Esophagus squamous epithelium (tissue), 5 donors: ENCODE data around the gene MOV10L1. TPM values are rescaled to one million over a fixed set of nuclear protein-coding genes. Genes with fewer than 3 reads are reported as not detected.
A peak's percentile ranks its signal among the peaks of the same experiment; 100 is the strongest.

Experiments used
- DNase-seq: peaks from one replicate; lab custom pipeline; 2025; lab: John Stamatoyannopoulos, UW
- H3K27ac ChIP-seq, 4 donors: fragments of 200-600 bp; sonication (generic); one replicate each; pipeline ENCODE4 v1.5.1; 2016 to 2019; ENCODE audit warnings: mild to moderate bottlenecking in 1 of 4
- H3K27me3 ChIP-seq, 4 donors: fragments of 200-600 bp; sonication (generic); 1 replicate in 3 of 4; 2 replicates in 1 of 4; pipeline versions ENCODE4 v1.5.1 to v1.6.0; 2017 to 2021; ENCODE audit warnings: antibody characterized with exemption in 1 of 4
- H3K36me3 ChIP-seq, 3 donors: fragments of 200-600 bp; sonication (generic); one replicate each; pipeline ENCODE4 v1.5.1; 2016 to 2019
- H3K4me1 ChIP-seq, 3 donors: fragments of 200-600 bp; sonication (generic); one replicate each; pipeline ENCODE4 v1.5.1; 2017 to 2019
- H3K4me3 ChIP-seq, 4 donors: fragments of 200-600 bp; sonication (generic); 1 replicate in 3 of 4; 2 replicates in 1 of 4; pipeline ENCODE4 v1.5.1; 2016 to 2019; ENCODE audit warnings: mild to moderate bottlenecking in 2 of 4, moderate library complexity in 1 of 4
- H3K9me3 ChIP-seq, 3 donors: fragments of 200-600 bp; sonication (generic); one replicate each; pipeline ENCODE4 v1.5.1; 2016 to 2019
- POLR2A ChIP-seq, 4 donors: fragments of 450-650 bp; IDR thresholded peaks; one replicate each; pipeline ENCODE4 v1.6.1; 2017; ENCODE audit warnings: antibody characterized with exemption in 4 of 4, mild to moderate bottlenecking in 4 of 4, moderate library complexity in 3 of 4
- WGBS, 2 donors: methylation state at CpG; one replicate each; pipeline ENCODE4 v1.1.5; 2018; 5-methylcytosine and 5-hydroxymethylcytosine counted together
- intact Hi-C: fragments of 100-400 bp; cut with DNase I; formaldehyde crosslinking; loops from one replicate; pipeline ENCODE4 v1.15.0; 2022
- total RNA-seq, 4 donors: library from RNA; depleted of rRNA; stranded (reverse); fragments of >200 nt; gene quantifications; one replicate each; pipeline ENCODE4 v1.1.0, GENCODE V29; 2016
- TF ChIP-seq, protein P1 (sequence below), 6 experiments: fragments of 450-650 bp in 4 of 6; fragments of 200-600 bp in 2 of 6; sonication (generic) in 2 of 6; IDR thresholded peaks; one replicate each; pipeline ENCODE4 v1.5.1; 2016 to 2019; ENCODE audit warnings: antibody characterized with exemption in 6 of 6, mild to moderate bottlenecking in 4 of 6, moderate library complexity in 4 of 6
- donor health status: DM: yes; HTN: yes; CAD: no.

MOV10L1 gene
- total RNA-seq, 4 donors from 2014 or later = 0.06 to 0.57 (median 0.13) TPM; not detected in 1

- TF ChIP-seq POLR2A (IDR thresholded peaks at IDR 0.05) = no peak
- TF ChIP-seq, protein P1, sequence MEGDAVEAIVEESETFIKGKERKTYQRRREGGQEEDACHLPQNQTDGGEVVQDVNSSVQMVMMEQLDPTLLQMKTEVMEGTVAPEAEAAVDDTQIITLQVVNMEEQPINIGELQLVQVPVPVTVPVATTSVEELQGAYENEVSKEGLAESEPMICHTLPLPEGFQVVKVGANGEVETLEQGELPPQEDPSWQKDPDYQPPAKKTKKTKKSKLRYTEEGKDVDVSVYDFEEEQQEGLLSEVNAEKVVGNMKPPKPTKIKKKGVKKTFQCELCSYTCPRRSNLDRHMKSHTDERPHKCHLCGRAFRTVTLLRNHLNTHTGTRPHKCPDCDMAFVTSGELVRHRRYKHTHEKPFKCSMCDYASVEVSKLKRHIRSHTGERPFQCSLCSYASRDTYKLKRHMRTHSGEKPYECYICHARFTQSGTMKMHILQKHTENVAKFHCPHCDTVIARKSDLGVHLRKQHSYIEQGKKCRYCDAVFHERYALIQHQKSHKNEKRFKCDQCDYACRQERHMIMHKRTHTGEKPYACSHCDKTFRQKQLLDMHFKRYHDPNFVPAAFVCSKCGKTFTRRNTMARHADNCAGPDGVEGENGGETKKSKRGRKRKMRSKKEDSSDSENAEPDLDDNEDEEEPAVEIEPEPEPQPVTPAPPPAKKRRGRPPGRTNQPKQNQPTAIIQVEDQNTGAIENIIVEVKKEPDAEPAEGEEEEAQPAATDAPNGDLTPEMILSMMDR (IDR thresholded peaks at IDR 0.05) = no peak
- no peaks in the 10 kb centered on the region for H3K9me3 ChIP-seq
- peak overlapping the region; percentile 83 to 89 (median 86) for H3K27ac ChIP-seq
- no peak for DNase-seq
- H3K27me3 ChIP-seq = no peaks in the 10 kb centered on the region
- H3K4me3 ChIP-seq = peak overlapping the region; percentile 63 to 93 (median 78)
- intact Hi-C loops = no loop called here
- H3K4me1 ChIP-seq = peaks cover 65 to 94% (median 70%) of the 10 kb centered on the region in 3 donors
- peaks cover 0 to 9% (median 5%) of the 10 kb centered on the region in 3 donors for H3K36me3 ChIP-seq
- WGBS, 2 donors = 7% methylated on average over 5 of the region's 26 CpGs; no CpG with 5 or more reads in 1 of the 2 donors
Measured at GRCh38 chr22:50186761-50187523, 97.1 kb downstream of the MOV10L1 start.

DNA sequence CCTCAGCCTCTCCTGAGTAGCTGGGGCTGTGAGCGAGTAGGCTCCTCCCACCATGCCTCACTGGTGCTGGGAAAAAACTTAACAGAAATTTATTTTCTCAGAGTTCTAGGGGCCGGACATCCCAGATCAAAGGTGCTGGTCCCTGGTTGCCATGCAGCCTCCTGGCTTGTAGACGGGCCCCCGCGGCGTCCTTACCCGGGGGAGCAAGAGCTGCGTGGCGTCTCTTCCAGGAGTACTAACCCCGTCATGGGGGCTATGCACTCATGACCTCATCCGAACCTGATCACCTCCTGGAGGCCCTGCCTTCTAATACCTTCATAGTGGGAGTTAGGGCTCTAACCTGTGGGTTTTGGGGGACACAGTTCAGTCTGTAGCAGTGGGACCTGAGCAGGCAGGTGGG, 98.5 kb downstream of the MOV10L1 start:
- Histone ChIP-seq H3K9me3 (no peaks in the 10 kb centered on the region), H3K27ac (peak overlapping the region in 2 of 4 donors; percentile 3 to 10), H3K36me3 (peaks cover 0 to 14% (median 5%) of the 10 kb centered on the region in 3 donors), H3K27me3 (no peaks in the 10 kb centered on the region), H3K4me1 (peaks cover 63 to 95% (median 69%) of the 10 kb centered on the region in 3 donors), H3K4me3 (no peak overlapping the region)
- DNase-seq = no peak
- WGBS, 2 donors = 100% methylated on average over 2 of the region's 11 CpGs; no CpG with 5 or more reads in 1 of the 2 donors
- intact Hi-C loops = no loop called here
- TF ChIP-seq, protein P1 (IDR thresholded peaks at IDR 0.05) = no peak
- TF ChIP-seq POLR2A (IDR thresholded peaks at IDR 0.05) = no peak

- no peak for DNase-seq
- intact Hi-C loops = no loop called here
- Histone ChIP-seq H3K36me3 (peaks cover 3 to 24% (median 9%) of the 10 kb centered on the region in 3 donors), H3K9me3 (no peaks in the 10 kb centered on the region), H3K4me3 (peak overlapping the region in 2 of 4 donors; percentile 47 to 69), H3K27ac (peak overlapping the region; percentile 83 to 95 (median 90)), H3K27me3 (no peaks in the 10 kb centered on the region), H3K4me1 (peaks cover 58 to 86% (median 59%) of the 10 kb centered on the region in 3 donors)
- 58 to 80% methylated on average over 6 to 7 of the region's 20 CpGs for WGBS, 2 donors
- no peak for TF ChIP-seq POLR2A (IDR thresholded peaks at IDR 0.05)
- TF ChIP-seq, protein P1 (IDR thresholded peaks at IDR 0.05) = no peak
Measured at GRCh38 chr22:50189184-50189848, 99.5 kb downstream of the MOV10L1 start.

- Histone ChIP-seq H3K27ac (peak overlapping the region; percentile 83 to 95 (median 90)), H3K4me3 (peak overlapping the region; percentile 20 to 69 (median 48)), H3K36me3 (peaks cover 3 to 29% (median 14%) of the 10 kb centered on the region in 3 donors), H3K9me3 (no peaks in the 10 kb centered on the region), H3K4me1 (peaks cover 54 to 81% (median 55%) of the 10 kb centered on the region in 3 donors), H3K27me3 (no peaks in the 10 kb centered on the region)
- intact Hi-C loops = no loop called here
- no peak for DNase-seq
- TF ChIP-seq POLR2A (IDR thresholded peaks at IDR 0.05) = peak in 1 of 4 donors; percentile 20
- TF ChIP-seq, protein P1 (IDR thresholded peaks at IDR 0.05) = no peak
- WGBS, 2 donors = 6 to 20% methylated on average over 1 to 4 of the region's 4 CpGs
Measured at GRCh38 chr22:50189849-50190181, 100.0 kb downstream of the MOV10L1 start.
